ENCODE measurements around the gene THEM5. TPM values are rescaled to one million over a fixed set of nuclear protein-coding genes. Genes with fewer than 3 reads are reported as not detected.

THEM5 gene
- total RNA-seq, 2 donors from 2014 or later, result 0.89 TPM; not detected in 1

GRCh38 chr1:151831605-151832004 is 21.9 kb downstream of the THEM5 start, which contains the start of gene RORC:
TSS of gene RORC (minus strand) at chr1:151831802. CDS start at chr1:151831764, 38 bp downstream.
- ATAC-seq, result no peak
- no peaks in the 10 kb centered on the region for H3K9me3 ChIP-seq (ENCODE audit: control insufficient read depth, low read length, poor library complexity, severe bottlenecking)
- Mint-ChIP-seq H3K27me3 (no peaks in the 10 kb centered on the region), H3K4me1 (peaks cover 70% of the 10 kb centered on the region), H3K36me3 (ENCODE audit: low read depth) (no peaks in the 10 kb centered on the region), H3K4me3 (peak within 1 kb of the TSS; percentile 97), H3K27ac (peak within 1 kb of the TSS; percentile 98)
- no peak for DNase-seq

- no peaks in the 10 kb centered on the region for H3K36me3 Mint-ChIP-seq (ENCODE audit: low read depth)
- H3K4me1 Mint-ChIP-seq, result peaks cover 70% of the 10 kb centered on the region
- ATAC-seq (no peak), DNase-seq (no peak)
- peak overlapping the region; percentile 98 for H3K27ac Mint-ChIP-seq
- H3K27me3 Mint-ChIP-seq, result no peaks in the 10 kb centered on the region
- no peaks in the 10 kb centered on the region for H3K9me3 ChIP-seq (ENCODE audit: control insufficient read depth, low read length, poor library complexity, severe bottlenecking)
- H3K4me3 Mint-ChIP-seq, result peak overlapping the region; percentile 97
Observed at GRCh38 chr1:151831256-151831591, 22.3 kb downstream of the THEM5 start.

GRCh38 chr1:151830055-151830454 is 23.5 kb downstream of the THEM5 start:
- peaks cover 69% of the 10 kb centered on the region for H3K4me1 Mint-ChIP-seq

GRCh38 chr1:151829352-151830046 is 24.0 kb downstream of the THEM5 start:
- ATAC-seq, result no peak
- no peaks in the 10 kb centered on the region for H3K27me3 Mint-ChIP-seq
- H3K9me3 ChIP-seq (ENCODE audit: control insufficient read depth, low read length, poor library complexity, severe bottlenecking), result no peaks in the 10 kb centered on the region
- peaks cover 74% of the 10 kb centered on the region for H3K4me1 Mint-ChIP-seq
- H3K27ac Mint-ChIP-seq, result peak overlapping the region; percentile 98
- H3K4me3 Mint-ChIP-seq, result peak overlapping the region; percentile 97
- peaks cover 8% of the 10 kb centered on the region for H3K36me3 Mint-ChIP-seq (ENCODE audit: low read depth)
- no peak for DNase-seq

More at GRCh38 chr1:151830055-151830454, 23.5 kb downstream of the THEM5 start:
- H3K36me3 Mint-ChIP-seq (ENCODE audit: low read depth), result peaks cover 5% of the 10 kb centered on the region
- H3K9me3 ChIP-seq (ENCODE audit: control insufficient read depth, low read length, poor library complexity, severe bottlenecking), result no peaks in the 10 kb centered on the region
- peak overlapping the region; percentile 97 for H3K4me3 Mint-ChIP-seq
- H3K27ac Mint-ChIP-seq, result peak overlapping the region; percentile 98
- DNase-seq (no peak), ATAC-seq (no peak)
- H3K27me3 Mint-ChIP-seq, result no peaks in the 10 kb centered on the region

DNA sequence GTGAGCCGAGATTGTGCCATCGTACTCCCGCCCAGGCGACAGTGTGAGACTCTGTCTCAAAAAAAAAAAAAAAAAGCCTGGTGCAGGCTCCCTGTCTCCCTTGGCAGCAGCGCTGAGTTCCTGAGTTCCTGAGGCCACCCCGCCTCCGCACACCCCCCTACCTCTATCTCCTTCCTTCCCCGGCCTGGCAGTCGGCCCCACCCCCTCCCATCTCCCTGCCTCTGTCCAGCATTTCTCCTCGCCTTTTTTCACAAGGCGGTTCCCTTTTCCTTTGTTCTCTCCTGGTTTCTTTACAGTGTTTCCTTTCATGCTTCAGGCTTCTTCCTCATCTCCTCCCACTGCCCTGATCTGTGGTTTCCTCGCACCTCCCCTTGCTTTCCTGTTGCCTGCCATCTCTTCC is 24.6 kb downstream of the THEM5 start:
- Mint-ChIP-seq H3K27me3 (no peaks in the 10 kb centered on the region), H3K27ac (peak overlapping the region; percentile 98), H3K4me1 (peaks cover 75% of the 10 kb centered on the region), H3K36me3 (ENCODE audit: low read depth) (peaks cover 8% of the 10 kb centered on the region), H3K4me3 (peak overlapping the region; percentile 97)
- H3K9me3 ChIP-seq (ENCODE audit: control insufficient read depth, low read length, poor library complexity, severe bottlenecking), result no peaks in the 10 kb centered on the region
- ATAC-seq (no peak), DNase-seq (no peak)

DNA sequence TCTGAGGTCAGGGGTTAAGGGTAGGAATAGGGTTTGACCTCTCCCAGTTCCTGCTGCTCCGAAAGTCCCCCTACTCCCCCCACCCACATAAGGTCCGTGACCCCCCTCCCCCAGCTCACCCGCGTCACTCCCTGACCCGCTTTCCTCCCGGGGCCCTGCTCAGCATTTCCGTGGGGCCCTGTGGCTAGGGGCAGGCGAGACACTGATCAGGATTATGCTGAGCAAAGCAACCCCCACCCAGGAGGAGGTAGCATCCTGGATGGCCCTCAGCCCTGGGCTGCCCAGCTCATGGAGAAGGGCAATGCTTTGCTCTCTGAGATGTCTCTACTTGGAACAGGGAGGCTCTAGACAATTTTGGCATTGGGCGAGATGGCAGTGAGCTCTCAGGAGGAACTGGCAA is 25.7 kb downstream of the THEM5 start:
- no peaks in the 10 kb centered on the region for H3K27me3 Mint-ChIP-seq
- peaks cover 76% of the 10 kb centered on the region for H3K4me1 Mint-ChIP-seq
- DNase-seq, result no peak
- no peaks in the 10 kb centered on the region for H3K9me3 ChIP-seq (ENCODE audit: control insufficient read depth, low read length, poor library complexity, severe bottlenecking)
- H3K36me3 Mint-ChIP-seq (ENCODE audit: low read depth), result peaks cover 11% of the 10 kb centered on the region
- peak overlapping the region; percentile 97 for H3K4me3 Mint-ChIP-seq
- H3K27ac Mint-ChIP-seq, result peak overlapping the region; percentile 98
- ATAC-seq, result peak; percentile 15

- no peaks in the 10 kb centered on the region for H3K27me3 Mint-ChIP-seq
- ATAC-seq (peak; percentile 41), DNase-seq (peak in 2 of 3 donors; percentile 37 to 63)
- peak overlapping the region; percentile 97 for H3K4me3 Mint-ChIP-seq
- peaks cover 11% of the 10 kb centered on the region for H3K36me3 Mint-ChIP-seq (ENCODE audit: low read depth)
- H3K4me1 Mint-ChIP-seq, result peaks cover 74% of the 10 kb centered on the region
- H3K9me3 ChIP-seq (ENCODE audit: control insufficient read depth, low read length, poor library complexity, severe bottlenecking), result no peaks in the 10 kb centered on the region
- H3K27ac Mint-ChIP-seq, result peak overlapping the region; percentile 98
Observed at GRCh38 chr1:151825751-151826660, 27.5 kb downstream of the THEM5 start.

GRCh38 chr1:151825204-151825603 is 28.3 kb downstream of the THEM5 start:
- H3K9me3 ChIP-seq (ENCODE audit: control insufficient read depth, low read length, poor library complexity, severe bottlenecking), result no peaks in the 10 kb centered on the region
- DNase-seq (no peak), ATAC-seq (peak; percentile 8)
- Mint-ChIP-seq H3K36me3 (ENCODE audit: low read depth) (peaks cover 11% of the 10 kb centered on the region), H3K27me3 (no peaks in the 10 kb centered on the region), H3K4me1 (peaks cover 75% of the 10 kb centered on the region), H3K4me3 (peak overlapping the region; percentile 97), H3K27ac (peak overlapping the region; percentile 98)

DNA sequence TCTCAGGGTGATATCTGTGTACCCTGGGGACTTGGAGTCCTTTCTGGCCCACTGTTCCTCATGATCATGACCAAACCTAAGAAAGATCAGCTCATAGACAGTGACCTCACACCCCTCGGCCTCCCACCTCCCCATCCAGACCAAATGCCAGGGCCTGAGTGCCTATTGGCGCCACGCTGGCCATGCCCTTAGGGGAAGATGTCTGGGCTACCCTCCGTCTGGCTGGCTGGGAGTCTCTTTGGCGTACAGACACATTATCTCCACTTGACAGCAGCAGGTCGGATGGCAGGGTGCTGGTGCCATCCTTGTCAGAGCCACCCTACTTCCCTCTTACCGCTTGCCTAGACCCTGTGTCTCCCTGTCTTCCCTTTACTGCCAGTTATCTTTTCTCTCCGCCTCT is 30.3 kb downstream of the THEM5 start:
- Mint-ChIP-seq H3K4me3 (peak overlapping the region; percentile 97), H3K4me1 (peaks cover 77% of the 10 kb centered on the region), H3K27me3 (no peaks in the 10 kb centered on the region), H3K36me3 (ENCODE audit: low read depth) (peaks cover 11% of the 10 kb centered on the region), H3K27ac (peak overlapping the region; percentile 98)
- DNase-seq (no peak), ATAC-seq (no peak)
- H3K9me3 ChIP-seq (ENCODE audit: control insufficient read depth, low read length, poor library complexity, severe bottlenecking), result no peaks in the 10 kb centered on the region

- no peaks in the 10 kb centered on the region for H3K9me3 ChIP-seq (ENCODE audit: control insufficient read depth, low read length, poor library complexity, severe bottlenecking)
- Mint-ChIP-seq H3K27ac (peak overlapping the region; percentile 98), H3K27me3 (no peaks in the 10 kb centered on the region), H3K4me1 (peaks cover 77% of the 10 kb centered on the region), H3K4me3 (peak overlapping the region; percentile 97), H3K36me3 (ENCODE audit: low read depth) (peaks cover 11% of the 10 kb centered on the region)
- ATAC-seq, result peak; percentile 24
- DNase-seq, result peak in 1 of 3 donors; percentile 48
Observed at GRCh38 chr1:151822404-151822803, 31.1 kb downstream of the THEM5 start.

DNA sequence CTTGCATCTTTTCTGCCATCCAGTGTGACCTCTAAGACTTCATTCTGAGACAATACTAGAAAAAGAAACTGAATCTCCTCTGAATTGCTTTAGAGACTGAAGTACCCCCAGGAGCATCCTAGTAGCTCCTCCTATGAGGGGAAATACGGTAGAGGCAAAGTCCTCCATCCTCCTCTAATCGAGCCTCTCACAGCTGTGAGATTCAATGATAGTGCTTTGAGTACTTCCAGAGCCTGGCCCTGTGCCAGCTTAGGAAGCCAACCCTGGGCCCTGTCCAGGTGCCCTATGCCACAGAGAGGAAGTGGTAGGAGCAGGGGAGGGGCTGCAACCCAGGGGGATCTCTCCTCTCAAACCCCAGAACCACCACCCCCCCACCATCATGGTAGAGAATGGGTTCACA is 32.6 kb downstream of the THEM5 start:
- Mint-ChIP-seq H3K27me3 (no peaks in the 10 kb centered on the region), H3K4me3 (peak overlapping the region; percentile 97), H3K36me3 (ENCODE audit: low read depth) (peaks cover 15% of the 10 kb centered on the region), H3K27ac (peak overlapping the region; percentile 98), H3K4me1 (peaks cover 87% of the 10 kb centered on the region)
- H3K9me3 ChIP-seq (ENCODE audit: control insufficient read depth, low read length, poor library complexity, severe bottlenecking), result no peaks in the 10 kb centered on the region
- peak; percentile 31 for ATAC-seq
- peak in 1 of 3 donors; percentile 40 for DNase-seq

- H3K4me1 Mint-ChIP-seq, result peaks cover 88% of the 10 kb centered on the region
- DNase-seq, result no peak
- H3K27me3 Mint-ChIP-seq, result no peaks in the 10 kb centered on the region
- H3K9me3 ChIP-seq (ENCODE audit: control insufficient read depth, low read length, poor library complexity, severe bottlenecking), result no peaks in the 10 kb centered on the region
- H3K4me3 Mint-ChIP-seq, result peak overlapping the region; percentile 97
- H3K27ac Mint-ChIP-seq, result peak overlapping the region; percentile 98
- no peak for ATAC-seq
- peaks cover 10% of the 10 kb centered on the region for H3K36me3 Mint-ChIP-seq (ENCODE audit: low read depth)
Observed at GRCh38 chr1:151819976-151820623, 33.4 kb downstream of the THEM5 start.

All from T-helper 17 cell (primary cell).